Measurements from ENCODE around the gene BNIP5.

The BNIP5 gene

GRCh38 chr6:36362551-36363370, 26.1 kb upstream of the BNIP5 start:
- no peak for DNase-seq
- H3K9me3 ChIP-seq (ENCODE audit: severe bottlenecking): no peaks in the 10 kb centered on the region
- H3K36me3 ChIP-seq: no peaks in the 10 kb centered on the region
- no peaks in the 10 kb centered on the region for H3K27me3 ChIP-seq (ENCODE audit: insufficient read depth, low read depth, severe bottlenecking)
- H3K27ac ChIP-seq: no peak overlapping the region
- no peak overlapping the region for H3K4me3 ChIP-seq (ENCODE audit: low read depth, low read length)
- no peak for TF ChIP-seq CTCF (IDR thresholded peaks at IDR 0.05; ENCODE audit: low read depth, low read length)

- H3K4me3 ChIP-seq (ENCODE audit: low read depth, low read length): no peak overlapping the region
- H3K27me3 ChIP-seq (ENCODE audit: insufficient read depth, low read depth, severe bottlenecking): no peaks in the 10 kb centered on the region
- no peak for DNase-seq
- H3K9me3 ChIP-seq (ENCODE audit: severe bottlenecking): no peaks in the 10 kb centered on the region
- no peaks in the 10 kb centered on the region for H3K36me3 ChIP-seq
- TF ChIP-seq CTCF (IDR thresholded peaks at IDR 0.05; ENCODE audit: low read depth, low read length): no peak
- peak overlapping the region; percentile 58 for H3K27ac ChIP-seq
Observed at GRCh38 chr6:36361071-36361470, 24.4 kb upstream of the BNIP5 start.

- no peak overlapping the region for H3K4me3 ChIP-seq (ENCODE audit: low read depth, low read length)
- DNase-seq: peak; percentile 93
Observed at GRCh38 chr6:36360241-36361054, 23.8 kb upstream of the BNIP5 start.

GRCh38 chr6:36358226-36358915, 21.7 kb upstream of the BNIP5 start:
- H3K4me3 ChIP-seq (ENCODE audit: low read depth, low read length): no peak overlapping the region
- no peak for TF ChIP-seq CTCF (IDR thresholded peaks at IDR 0.05; ENCODE audit: low read depth, low read length)
- H3K36me3 ChIP-seq: no peaks in the 10 kb centered on the region
- H3K27me3 ChIP-seq (ENCODE audit: insufficient read depth, low read depth, severe bottlenecking): no peaks in the 10 kb centered on the region
- H3K27ac ChIP-seq: no peak overlapping the region
- DNase-seq: no peak
- no peaks in the 10 kb centered on the region for H3K9me3 ChIP-seq (ENCODE audit: severe bottlenecking)

More at GRCh38 chr6:36360241-36361054, 23.8 kb upstream of the BNIP5 start:
- peak overlapping the region; percentile 58 for H3K27ac ChIP-seq
- TF ChIP-seq CTCF (IDR thresholded peaks at IDR 0.05; ENCODE audit: low read depth, low read length): peak; percentile 93
- no peaks in the 10 kb centered on the region for H3K27me3 ChIP-seq (ENCODE audit: insufficient read depth, low read depth, severe bottlenecking)
- no peaks in the 10 kb centered on the region for H3K36me3 ChIP-seq
- H3K9me3 ChIP-seq (ENCODE audit: severe bottlenecking): no peaks in the 10 kb centered on the region

- Histone ChIP-seq H3K27ac (no peak overlapping the region), H3K27me3 (ENCODE audit: insufficient read depth, low read depth, severe bottlenecking) (no peaks in the 10 kb centered on the region), H3K9me3 (ENCODE audit: severe bottlenecking) (no peaks in the 10 kb centered on the region), H3K36me3 (no peaks in the 10 kb centered on the region), H3K4me3 (ENCODE audit: low read depth, low read length) (no peak overlapping the region)
- no peak for DNase-seq
- TF ChIP-seq CTCF (IDR thresholded peaks at IDR 0.05; ENCODE audit: low read depth, low read length): no peak
Observed at GRCh38 chr6:36357872-36358225, 21.2 kb upstream of the BNIP5 start.

Data from WERI-Rb-1 (cell line).